Measurements from ENCODE around the gene FZD7.

Gene FZD7

GRCh38 chr2:202069170-202070067 is 35.8 kb downstream of the FZD7 start:
- DNase-seq (ENCODE audit: low spot score): no peak

- DNase-seq (ENCODE audit: low spot score): no peak
Observed at GRCh38 chr2:202071107-202071506, 37.5 kb downstream of the FZD7 start.

- no peak for DNase-seq (ENCODE audit: low spot score)
Observed at GRCh38 chr2:202072226-202072625, 38.6 kb downstream of the FZD7 start.

- peak; percentile 69 for DNase-seq (ENCODE audit: low spot score)
Observed at GRCh38 chr2:202072737-202073401, 39.2 kb downstream of the FZD7 start, which contains the start of gene KIAA2012. KIAA2012 (plus strand) TSS chr2:202073255; CDS start chr2:202073628, 373 bp downstream.

GRCh38 chr2:202074324-202074723 is 40.7 kb downstream of the FZD7 start:
- no peak for DNase-seq (ENCODE audit: low spot score)

GRCh38 chr2:202079310-202079709 is 45.7 kb downstream of the FZD7 start:
- no peak for DNase-seq (ENCODE audit: low spot score)

- no peak for DNase-seq (ENCODE audit: low spot score)
Observed at GRCh38 chr2:202084265-202084664, 50.6 kb downstream of the FZD7 start.

All from kidney tubule cell (primary cell).